H1 (cell line): Measurements from ENCODE around the gene CLEC16A. TPM values are rescaled to one million over a fixed set of nuclear protein-coding genes. Genes with fewer than 3 reads are reported as not detected.

Source experiments
- CTCF ChIA-PET: fragments of 300-600 bp; sonication (Branson Sonifier 250); formaldehyde crosslinking; loops from one replicate; lab custom pipeline; 2021; ENCODE audit not compliant: partially characterized antibody; lab: Charles Lee
- POLR2A ChIA-PET: fragments of 300-600 bp; sonication (Branson Sonifier 250); formaldehyde crosslinking; loops from one replicate; lab custom pipeline; 2021; ENCODE audit warnings: inconsistent platforms; ENCODE audit not compliant: partially characterized antibody; lab: Charles Lee
- DNase-seq, 2 experiments: peaks; one replicate each; pipeline versions ENCODE4 v3.0.0 to v3.0.0-alpha.2; 2010 to 2022; ENCODE audit warnings: low spot score in 2 of 2, low read depth in 1 of 2, mixed read lengths in 1 of 2
- FAIRE-seq: peaks from 2 replicates; lab custom pipeline; 2011; peaks lifted over from hg19 to GRCh38; lab: Jason Lieb, UNC
- H2AFZ ChIP-seq: 2 replicates; pipeline ENCODE4 v1.8.1; 2012; ENCODE audit warnings: low read length, inconsistent platforms
- H2AK5ac ChIP-seq: 2 replicates; pipeline ENCODE4 v1.6.1; 2013; ENCODE audit warnings: low read depth, low read length
- H2BK120ac ChIP-seq: replicated peaks from 2 replicates; pipeline ENCODE3; 2013; ENCODE audit warnings: low read depth, low read length, inconsistent platforms
- H2BK12ac ChIP-seq: 2 replicates; pipeline ENCODE4 v1.6.1; 2013; ENCODE audit warnings: low read depth, low read length
- H2BK15ac ChIP-seq: 2 replicates; pipeline ENCODE4 v1.6.1; 2013; ENCODE audit warnings: low read length
- H2BK20ac ChIP-seq: 2 replicates; pipeline ENCODE4 v1.6.1; 2013; ENCODE audit warnings: low read length
- H2BK5ac ChIP-seq: 2 replicates; pipeline ENCODE4 v1.6.1; 2013; ENCODE audit warnings: low read depth, low read length
- H3K14ac ChIP-seq: 2 replicates; pipeline ENCODE4 v1.6.1; 2013; ENCODE audit warnings: inconsistent platforms; ENCODE audit not compliant: insufficient read length
- H3K18ac ChIP-seq: 2 replicates; pipeline ENCODE4 v1.6.1; 2013; ENCODE audit warnings: low read length; ENCODE audit errors: extremely low read depth
- H3K23ac ChIP-seq: 2 replicates; pipeline ENCODE4 v1.6.1; 2013; ENCODE audit warnings: inconsistent platforms; ENCODE audit not compliant: insufficient read length
- H3K23me2 ChIP-seq: 2 replicates; pipeline ENCODE4 v1.6.1; 2013; ENCODE audit warnings: low read depth, low read length
- H3K27ac ChIP-seq: 2 replicates; pipeline ENCODE4 v1.6.1; 2011; ENCODE audit warnings: low read depth, low read length, inconsistent platforms
- H3K27me3 ChIP-seq, 4 experiments: replicated peaks in 1 of 4; 1 replicate in 1 of 4; 2 replicates in 3 of 4; pipeline versions ENCODE4 v1.6.1 to v1.8.1; 2011 to 2013; ENCODE audit warnings: low read length in 3 of 4, mild to moderate bottlenecking in 3 of 4, inconsistent platforms in 2 of 4, mixed read lengths in 2 of 4, moderate library complexity in 1 of 4; ENCODE audit not compliant: control insufficient read depth in 3 of 4, insufficient read depth in 3 of 4; ENCODE audit errors: extremely low read depth in 1 of 4
- H3K36me3 ChIP-seq, 4 experiments: 2 replicates each; pipeline versions ENCODE4 v1.6.1 to v1.8.1; 2011 to 2013; ENCODE audit warnings: mild to moderate bottlenecking in 4 of 4, low read length in 3 of 4, moderate library complexity in 2 of 4, control low read depth in 1 of 4, inconsistent platforms in 1 of 4; ENCODE audit not compliant: insufficient read depth in 4 of 4, control insufficient read depth in 2 of 4
- H3K4ac ChIP-seq: replicated peaks from 2 replicates; pipeline ENCODE3; 2013; ENCODE audit warnings: low read length, low read depth, mixed read lengths, inconsistent platforms; ENCODE audit not compliant: insufficient read length
- H3K4me1 ChIP-seq, 4 experiments: replicated peaks in 1 of 4; 1 replicate in 1 of 4; 2 replicates in 3 of 4; pipeline versions ENCODE4 v1.6.1 to v1.8.1; 2011 to 2013; ENCODE audit warnings: low read length in 3 of 4, inconsistent platforms in 2 of 4, mixed read lengths in 1 of 4; ENCODE audit not compliant: insufficient read depth in 4 of 4, control insufficient read depth in 3 of 4
- H3K4me2 ChIP-seq, 2 experiments: 2 replicates each; pipeline versions ENCODE4 v1.6.1 to v1.8.1; 2011 to 2013; ENCODE audit warnings: low read depth in 2 of 2, low read length in 2 of 2, control low read depth in 1 of 2, inconsistent platforms in 1 of 2, mild to moderate bottlenecking in 1 of 2; ENCODE audit not compliant: insufficient read depth in 1 of 2
- H3K4me3 ChIP-seq, 4 experiments: fragments of 200-600, 300-600 bp in 1 of 4; sonication (generic), shearing (Covaris generic), sonication (Bioruptor Twin) in 1 of 4; 2 replicates each; pipeline versions ENCODE4 v1.5.1 to v1.8.1; 2011 to 2016; ENCODE audit warnings: low read length in 4 of 4, low read depth in 3 of 4, control low read depth in 2 of 4, inconsistent platforms in 2 of 4, mild to moderate bottlenecking in 2 of 4, mixed read lengths in 1 of 4, moderate library complexity in 1 of 4; ENCODE audit not compliant: insufficient read depth in 2 of 4; ENCODE audit errors: extremely low read depth in 1 of 4
- H3K56ac ChIP-seq: replicated peaks from 2 replicates; pipeline ENCODE3; 2013; ENCODE audit warnings: low read depth, mild to moderate bottlenecking, mixed read lengths, low read length, inconsistent platforms; ENCODE audit not compliant: insufficient read length
- H3K79me1 ChIP-seq: 2 replicates; pipeline ENCODE4 v1.6.1; 2013; ENCODE audit warnings: low read depth, low read length, control low read depth
- H3K79me2 ChIP-seq, 2 experiments: 2 replicates each; pipeline versions ENCODE4 v1.6.1 to v1.8.1; 2012 to 2013; ENCODE audit warnings: low read length in 2 of 2, mild to moderate bottlenecking in 2 of 2, inconsistent platforms in 1 of 2; ENCODE audit not compliant: insufficient read depth in 2 of 2, control insufficient read depth in 1 of 2
- H3K9ac ChIP-seq, 4 experiments: replicated peaks in 1 of 4; 1 replicate in 1 of 4; 2 replicates in 3 of 4; pipeline versions ENCODE4 v1.6.1 to v1.8.1; 2011 to 2013; ENCODE audit warnings: low read depth in 3 of 4, low read length in 3 of 4, control low read depth in 2 of 4, mild to moderate bottlenecking in 2 of 4, moderate library complexity in 2 of 4, inconsistent platforms in 1 of 4; ENCODE audit errors: extremely low read depth in 1 of 4
- H3K9me3 ChIP-seq, 2 experiments: 2 replicates each; pipeline versions ENCODE4 v1.6.1 to v1.8.1; 2012 to 2013; ENCODE audit warnings: mild to moderate bottlenecking in 2 of 2, moderate library complexity in 2 of 2, control low read depth in 1 of 2, inconsistent platforms in 1 of 2, low read depth in 1 of 2, low read length in 1 of 2, mixed read lengths in 1 of 2; ENCODE audit not compliant: insufficient read depth in 2 of 2
- H4K20me1 ChIP-seq, 2 experiments: replicated peaks in 1 of 2; 2 replicates each; pipeline versions ENCODE3 to v1.8.1; 2011 to 2013; ENCODE audit warnings: inconsistent platforms in 2 of 2, low read length in 2 of 2, mild to moderate bottlenecking in 1 of 2; ENCODE audit not compliant: insufficient read depth in 2 of 2, control insufficient read depth in 1 of 2
- H4K5ac ChIP-seq: 2 replicates; pipeline ENCODE4 v1.6.1; 2013; ENCODE audit warnings: low read length, low read depth, mixed read lengths, inconsistent platforms; ENCODE audit not compliant: insufficient read length
- H4K8ac ChIP-seq: 2 replicates; pipeline ENCODE4 v1.8.0; 2013; ENCODE audit warnings: mild to moderate bottlenecking, moderate library complexity, low read length, inconsistent platforms; ENCODE audit not compliant: insufficient read depth; ENCODE audit errors: extremely low read depth
- H4K91ac ChIP-seq: replicated peaks from 2 replicates; pipeline ENCODE3; 2013; ENCODE audit warnings: low read length, mixed read lengths, inconsistent platforms; ENCODE audit not compliant: insufficient read length
- EGR1 ChIP-seq: IDR thresholded peaks from 2 replicates; pipeline ENCODE4 v1.6.1; 2011; ENCODE audit warnings: low read depth, low read length, borderline replicate concordance
- GABPA ChIP-seq: IDR thresholded peaks from 2 replicates; pipeline ENCODE4 v1.6.1; 2011; ENCODE audit warnings: mild to moderate bottlenecking, low read length, moderate library complexity, borderline replicate concordance; ENCODE audit not compliant: insufficient read depth
- GTF2F1 ChIP-seq: IDR thresholded peaks from 2 replicates; pipeline ENCODE4 v1.6.1; 2012; ENCODE audit warnings: low read depth, low read length, improper control_type of control experiment, borderline replicate concordance
- MAFK ChIP-seq: IDR thresholded peaks from 2 replicates; pipeline ENCODE4 v1.6.1; 2012; ENCODE audit warnings: low read depth, mild to moderate bottlenecking, improper control_type of control experiment, low read length
- NRF1 ChIP-seq: IDR thresholded peaks from 2 replicates; pipeline ENCODE4 v1.6.1; 2011; ENCODE audit warnings: mild to moderate bottlenecking, low read depth, low read length, improper control_type of control experiment
- PHF8 ChIP-seq: fragments of 200-600 bp; sonication (generic); conservative IDR thresholded peaks from 2 replicates; pipeline ENCODE4 v1.7.1; 2012; ENCODE audit warnings: low read depth, mild to moderate bottlenecking, inconsistent platforms, low read length, moderate library complexity
- POLR2AphosphoS5 ChIP-seq: IDR thresholded peaks from 2 replicates; pipeline ENCODE4 v1.6.1; 2011; ENCODE audit warnings: low read depth, low read length
- RAD21 ChIP-seq, 2 experiments: IDR thresholded peaks in 1 of 2; conservative IDR thresholded peaks in 1 of 2; 2 replicates each; pipeline ENCODE4 v1.6.1; 2011; ENCODE audit warnings: low read depth in 2 of 2, low read length in 2 of 2, improper control_type of control experiment in 1 of 2, inconsistent platforms in 1 of 2, mild to moderate bottlenecking in 1 of 2, moderate library complexity in 1 of 2
- RBBP5 ChIP-seq: IDR thresholded peaks from 2 replicates; pipeline ENCODE4 v1.7.1; 2012; ENCODE audit warnings: low read depth, mild to moderate bottlenecking, inconsistent platforms, low read length, moderate library complexity, borderline replicate concordance
- SIX5 ChIP-seq: IDR thresholded peaks from 2 replicates; pipeline ENCODE4 v1.6.1; 2011; ENCODE audit warnings: mild to moderate bottlenecking, low read depth, low read length
- SP2 ChIP-seq: IDR thresholded peaks from 2 replicates; pipeline ENCODE4 v1.6.1; 2012; ENCODE audit warnings: mild to moderate bottlenecking, low read length, inconsistent platforms
- WGBS, 2 experiments: shearing (Covaris generic) in 1 of 2; methylation state at CpG; one replicate each; pipeline versions ENCODE4 v1.1.6 to v1.1.7; 2013 to 2015; ENCODE audit warnings: low lambda C conversion rate in 2 of 2, mixed read lengths in 2 of 2, inconsistent platforms in 1 of 2, low coverage in 1 of 2, missing lambda C conversion rate in 1 of 2; ENCODE audit not compliant: insufficient replicate concordance in 2 of 2, insufficient coverage in 1 of 2, insufficient read length in 1 of 2; ENCODE audit errors: extremely low coverage in 1 of 2, missing lambda C conversion rate in 1 of 2; 5-methylcytosine and 5-hydroxymethylcytosine counted together
- polyA plus RNA-seq, 7 experiments: library from polyadenylated mRNA; depleted of rRNA in 3 of 7; stranded (reverse) in 5 of 7; unstranded in 2 of 7; fragments of >200 nt in 5 of 7; fragments of 200-250 nt in 2 of 7; gene quantifications; 1 replicate in 5 of 7; 2 replicates in 1 of 7; 4 replicates in 1 of 7; pipeline versions ENCODE4 v1.2.1 to v1.2.3, GENCODE V29; 2011 to 2013; ENCODE audit warnings: missing spikeins in 2 of 7, mixed read lengths in 2 of 7
- total RNA-seq: library from RNA; stranded (reverse); fragmentation: NEBNext Ultra II Directional; extraction: Animal tissue kit (Norgen Biotek cat#: 25700); gene quantifications from 2 replicates; pipeline ENCODE4 v1.2.1, GENCODE V29; 2021
- TF ChIP-seq, protein P1 (sequence below): IDR thresholded peaks from 2 replicates; pipeline ENCODE4 v1.6.1; 2012; ENCODE audit warnings: low read length, inconsistent platforms

Gene CLEC16A
- total and polyA plus RNA-seq, 2 of the 8 experiments (the other 6 are each of a cell fraction or from before 2014, with no cell fraction given) = 7.6 to 19.3 TPM

DNA sequence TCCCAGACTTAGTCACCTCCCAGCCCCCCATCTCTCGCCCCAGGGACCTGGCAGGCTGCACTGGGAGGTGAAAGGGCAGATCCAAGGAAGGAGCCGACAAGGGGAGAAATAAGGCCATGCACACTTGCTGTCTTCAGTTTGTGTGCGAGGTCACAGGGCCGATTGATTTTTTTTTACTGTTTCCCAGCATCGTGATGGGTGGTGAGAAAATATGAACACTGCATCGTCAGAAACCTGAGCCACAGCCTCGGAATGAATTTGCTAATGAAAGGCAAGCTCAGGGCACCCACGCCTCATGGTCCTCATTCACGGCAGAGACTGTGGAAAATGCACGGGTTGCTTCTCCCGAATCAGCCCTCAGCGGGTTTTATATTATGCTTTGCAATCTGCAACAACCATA is 213.7 kb downstream of the CLEC16A start:
- FAIRE-seq = no peak
- no peaks in the 10 kb centered on the region for H3K23me2 ChIP-seq
- H3K36me3 ChIP-seq = no peaks in the 10 kb centered on the region
- no peak overlapping the region for H3K23ac ChIP-seq
- no peak overlapping the region for H2BK15ac ChIP-seq
- H2AK5ac ChIP-seq = no peak overlapping the region
- no peaks in the 10 kb centered on the region for H3K9me3 ChIP-seq
- no peak overlapping the region for H2BK120ac ChIP-seq
- 92% methylated on average over 12 of the region's 12 CpGs; no CpG with 5 or more reads in 1 of the 2 experiments for WGBS, 2 experiments
- H3K79me1 ChIP-seq = no peaks in the 10 kb centered on the region
- POLR2A ChIA-PET = no interaction called here
- no peaks in the 10 kb centered on the region for H3K79me2 ChIP-seq
- H3K27ac ChIP-seq = no peak overlapping the region
- H4K5ac ChIP-seq = no peak overlapping the region
- H3K4me1 ChIP-seq = no peaks in the 10 kb centered on the region
- no peak overlapping the region for H3K4ac ChIP-seq
- H4K8ac ChIP-seq = no peak overlapping the region
- CTCF ChIA-PET = interaction anchor here (0.7 to 1.7 kb wide), 8 partner anchors 8 to 238 kb away, joined by 3 to 6 read pairs (median 3); no protein-coding TSS in a partner anchor
- no peak overlapping the region for H4K91ac ChIP-seq
- no peak overlapping the region for H2BK20ac ChIP-seq
- no peak overlapping the region for H3K9ac ChIP-seq
- DNase-seq = no peak
- H3K14ac ChIP-seq = no peak overlapping the region
- no peak overlapping the region for H3K4me3 ChIP-seq
- H3K27me3 ChIP-seq = no peaks in the 10 kb centered on the region
- H3K18ac ChIP-seq = no peak overlapping the region
- H3K56ac ChIP-seq = no peak overlapping the region
- no peak overlapping the region; the same call in 1 of the 2 replicates for H2BK12ac ChIP-seq
- H4K20me1 ChIP-seq = no peaks in the 10 kb centered on the region
- H2BK5ac ChIP-seq = no peak overlapping the region
- H2AFZ ChIP-seq = no peak overlapping the region
- no peak overlapping the region for H3K4me2 ChIP-seq
- no peak for TF ChIP-seq PHF8
- no peak for TF ChIP-seq POLR2AphosphoS5
- no peak for TF ChIP-seq RAD21 (IDR thresholded peaks at IDR 0.05 in 1 of 2, conservative IDR thresholded peaks at IDR 0.05 in 1 of 2; ENCODE audit: low read depth in 2 of 2, low read length in 2 of 2)
- no peak for TF ChIP-seq SIX5
- TF ChIP-seq RBBP5 = no peak
- no peak for TF ChIP-seq EGR1
- TF ChIP-seq SP2 = no peak
- TF ChIP-seq GABPA = no peak
- TF ChIP-seq, protein P1, sequence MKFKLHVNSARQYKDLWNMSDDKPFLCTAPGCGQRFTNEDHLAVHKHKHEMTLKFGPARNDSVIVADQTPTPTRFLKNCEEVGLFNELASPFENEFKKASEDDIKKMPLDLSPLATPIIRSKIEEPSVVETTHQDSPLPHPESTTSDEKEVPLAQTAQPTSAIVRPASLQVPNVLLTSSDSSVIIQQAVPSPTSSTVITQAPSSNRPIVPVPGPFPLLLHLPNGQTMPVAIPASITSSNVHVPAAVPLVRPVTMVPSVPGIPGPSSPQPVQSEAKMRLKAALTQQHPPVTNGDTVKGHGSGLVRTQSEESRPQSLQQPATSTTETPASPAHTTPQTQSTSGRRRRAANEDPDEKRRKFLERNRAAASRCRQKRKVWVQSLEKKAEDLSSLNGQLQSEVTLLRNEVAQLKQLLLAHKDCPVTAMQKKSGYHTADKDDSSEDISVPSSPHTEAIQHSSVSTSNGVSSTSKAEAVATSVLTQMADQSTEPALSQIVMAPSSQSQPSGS = no peak
- no peak for TF ChIP-seq MAFK
- TF ChIP-seq GTF2F1 = no peak
- no peak for TF ChIP-seq NRF1
